Neural crest cell (in vitro differentiated cells): ENCODE measurements around the gene PFN1. TPM values are rescaled to one million over a fixed set of nuclear protein-coding genes. Genes with fewer than 3 reads are reported as not detected.

Source experiments
- DNase-seq: peaks from one replicate; pipeline ENCODE4 v3.0.0; 2021; ENCODE audit warnings: low read depth, mixed read lengths, low spot score
- H3K27ac Mint-ChIP-seq: one replicate; pipeline ENCODE4 v1.8.0; 2021; ENCODE audit warnings: mild to moderate bottlenecking, mixed read lengths; ENCODE audit not compliant: unreplicated experiment
- H3K27me3 Mint-ChIP-seq: 2 replicates; pipeline ENCODE4 v1.8.0; 2021; ENCODE audit warnings: low read depth, mild to moderate bottlenecking, mixed read lengths
- H3K36me3 Mint-ChIP-seq: 2 replicates; pipeline ENCODE4 v1.8.0; 2021; ENCODE audit warnings: low read depth, mild to moderate bottlenecking, mixed read lengths
- H3K4me1 Mint-ChIP-seq: 2 replicates; pipeline ENCODE4 v1.8.0; 2021; ENCODE audit warnings: mixed read lengths
- H3K4me3 Mint-ChIP-seq: one replicate; pipeline ENCODE4 v1.8.0; 2021; ENCODE audit warnings: mild to moderate bottlenecking, mixed read lengths
- H3K9me3 Mint-ChIP-seq: 2 replicates; pipeline ENCODE4 v1.8.0; 2021; ENCODE audit warnings: mixed read lengths
- total RNA-seq: library from RNA; stranded (reverse); gene quantifications from 2 replicates; pipeline ENCODE4 v1.2.1, GENCODE V29; 2021
- TF ChIP-seq, protein P1 (sequence below): fragments of 200-600 bp; sonication (generic); conservative IDR thresholded peaks from 2 replicates; pipeline ENCODE4 v1.5.0; 2021; ENCODE audit warnings: antibody characterized with exemption, mild to moderate bottlenecking

Gene PFN1
- total RNA-seq, 1 donor from 2014 or later = 630 TPM

GRCh38 chr17:4974115-4974670 is 25.9 kb upstream of the PFN1 start:
- Mint-ChIP-seq H3K4me1 (peaks cover 20% of the 10 kb centered on the region), H3K4me3 (peak overlapping the region; percentile 64), H3K27ac (no peak overlapping the region), H3K27me3 (peaks cover 3% of the 10 kb centered on the region), H3K9me3 (no peaks in the 10 kb centered on the region), H3K36me3 (peaks cover 11% of the 10 kb centered on the region)
- TF ChIP-seq, protein P1, sequence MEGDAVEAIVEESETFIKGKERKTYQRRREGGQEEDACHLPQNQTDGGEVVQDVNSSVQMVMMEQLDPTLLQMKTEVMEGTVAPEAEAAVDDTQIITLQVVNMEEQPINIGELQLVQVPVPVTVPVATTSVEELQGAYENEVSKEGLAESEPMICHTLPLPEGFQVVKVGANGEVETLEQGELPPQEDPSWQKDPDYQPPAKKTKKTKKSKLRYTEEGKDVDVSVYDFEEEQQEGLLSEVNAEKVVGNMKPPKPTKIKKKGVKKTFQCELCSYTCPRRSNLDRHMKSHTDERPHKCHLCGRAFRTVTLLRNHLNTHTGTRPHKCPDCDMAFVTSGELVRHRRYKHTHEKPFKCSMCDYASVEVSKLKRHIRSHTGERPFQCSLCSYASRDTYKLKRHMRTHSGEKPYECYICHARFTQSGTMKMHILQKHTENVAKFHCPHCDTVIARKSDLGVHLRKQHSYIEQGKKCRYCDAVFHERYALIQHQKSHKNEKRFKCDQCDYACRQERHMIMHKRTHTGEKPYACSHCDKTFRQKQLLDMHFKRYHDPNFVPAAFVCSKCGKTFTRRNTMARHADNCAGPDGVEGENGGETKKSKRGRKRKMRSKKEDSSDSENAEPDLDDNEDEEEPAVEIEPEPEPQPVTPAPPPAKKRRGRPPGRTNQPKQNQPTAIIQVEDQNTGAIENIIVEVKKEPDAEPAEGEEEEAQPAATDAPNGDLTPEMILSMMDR = no peak
- DNase-seq = no peak

GRCh38 chr17:4973256-4974114 is 25.2 kb upstream of the PFN1 start:
- peaks cover 3% of the 10 kb centered on the region for H3K27me3 Mint-ChIP-seq
- H3K4me3 Mint-ChIP-seq = peak overlapping the region; percentile 68
- H3K9me3 Mint-ChIP-seq = no peaks in the 10 kb centered on the region
- H3K36me3 Mint-ChIP-seq = peaks cover 11% of the 10 kb centered on the region
- TF ChIP-seq, protein P1 = no peak
- peaks cover 27% of the 10 kb centered on the region for H3K4me1 Mint-ChIP-seq
- DNase-seq = no peak
- H3K27ac Mint-ChIP-seq = no peak overlapping the region

- TF ChIP-seq, protein P1 = no peak
- H3K36me3 Mint-ChIP-seq = peaks cover 11% of the 10 kb centered on the region
- H3K27ac Mint-ChIP-seq = peak overlapping the region; percentile 95
- peaks cover 27% of the 10 kb centered on the region for H3K4me1 Mint-ChIP-seq
- H3K4me3 Mint-ChIP-seq = peak overlapping the region; percentile 68
- no peaks in the 10 kb centered on the region for H3K9me3 Mint-ChIP-seq
- no peak for DNase-seq
- H3K27me3 Mint-ChIP-seq = peaks cover 3% of the 10 kb centered on the region
These were observed 24.4 kb upstream of the PFN1 start for GRCh38 chr17:4972752-4973151.

- TF ChIP-seq, protein P1 = no peak
- H3K4me3 Mint-ChIP-seq = peak overlapping the region; percentile 60
- peaks cover 3% of the 10 kb centered on the region for H3K27me3 Mint-ChIP-seq
- no peaks in the 10 kb centered on the region for H3K9me3 Mint-ChIP-seq
- DNase-seq = no peak
- peaks cover 27% of the 10 kb centered on the region for H3K4me1 Mint-ChIP-seq
- H3K36me3 Mint-ChIP-seq = peaks cover 11% of the 10 kb centered on the region
- peak overlapping the region; percentile 95 for H3K27ac Mint-ChIP-seq
These were observed 24.0 kb upstream of the PFN1 start for GRCh38 chr17:4972322-4972721.

DNA sequence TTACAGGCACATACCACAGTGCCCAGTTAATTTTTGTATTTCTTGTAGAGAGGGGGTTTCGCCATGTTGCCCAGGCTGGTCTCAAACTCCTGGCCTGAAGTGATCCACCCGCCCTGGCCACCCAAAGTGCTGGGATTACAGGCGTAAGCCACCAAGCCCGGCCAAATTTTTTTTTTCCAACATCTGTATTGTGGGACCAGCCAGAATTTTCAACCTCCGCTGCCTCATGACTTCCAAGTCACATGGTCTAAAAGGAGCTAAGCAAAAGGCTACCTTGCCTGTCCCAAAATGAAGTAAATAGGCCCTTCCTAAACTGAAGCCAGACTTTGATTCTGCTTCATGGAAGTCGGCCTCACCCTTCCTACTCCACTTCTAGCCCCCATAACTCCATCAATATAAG is 23.5 kb upstream of the PFN1 start:
- Mint-ChIP-seq H3K9me3 (no peaks in the 10 kb centered on the region), H3K36me3 (peaks cover 11% of the 10 kb centered on the region), H3K4me3 (peak overlapping the region; percentile 60), H3K27me3 (peaks cover 3% of the 10 kb centered on the region), H3K27ac (no peak overlapping the region), H3K4me1 (peaks cover 27% of the 10 kb centered on the region)
- DNase-seq = no peak
- TF ChIP-seq, protein P1 = no peak
